Measurements from ENCODE around the gene FOXO3.

The FOXO3 gene

DNA sequence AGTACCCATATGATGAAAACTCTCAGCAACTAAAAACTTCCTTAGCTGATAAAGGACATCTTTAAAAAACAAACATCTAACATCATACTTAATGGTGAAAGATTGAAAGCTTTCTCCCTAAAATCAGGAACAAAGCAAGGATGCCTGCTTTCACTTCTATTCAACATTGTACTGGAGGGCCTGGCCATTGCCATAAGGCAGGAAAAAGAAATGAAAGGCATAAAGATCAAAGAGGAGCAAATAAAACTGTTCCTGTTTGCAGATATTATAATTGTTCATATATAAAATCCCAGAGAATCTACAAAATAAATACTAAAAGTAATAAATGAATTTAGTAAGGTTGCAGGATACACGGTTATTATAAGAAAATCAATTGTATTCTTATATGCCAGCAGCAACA lies 162.9 kb downstream of the FOXO3 start:
- DNase-seq (ENCODE audit: low read depth): no peak
- TF ChIP-seq, protein P1, sequence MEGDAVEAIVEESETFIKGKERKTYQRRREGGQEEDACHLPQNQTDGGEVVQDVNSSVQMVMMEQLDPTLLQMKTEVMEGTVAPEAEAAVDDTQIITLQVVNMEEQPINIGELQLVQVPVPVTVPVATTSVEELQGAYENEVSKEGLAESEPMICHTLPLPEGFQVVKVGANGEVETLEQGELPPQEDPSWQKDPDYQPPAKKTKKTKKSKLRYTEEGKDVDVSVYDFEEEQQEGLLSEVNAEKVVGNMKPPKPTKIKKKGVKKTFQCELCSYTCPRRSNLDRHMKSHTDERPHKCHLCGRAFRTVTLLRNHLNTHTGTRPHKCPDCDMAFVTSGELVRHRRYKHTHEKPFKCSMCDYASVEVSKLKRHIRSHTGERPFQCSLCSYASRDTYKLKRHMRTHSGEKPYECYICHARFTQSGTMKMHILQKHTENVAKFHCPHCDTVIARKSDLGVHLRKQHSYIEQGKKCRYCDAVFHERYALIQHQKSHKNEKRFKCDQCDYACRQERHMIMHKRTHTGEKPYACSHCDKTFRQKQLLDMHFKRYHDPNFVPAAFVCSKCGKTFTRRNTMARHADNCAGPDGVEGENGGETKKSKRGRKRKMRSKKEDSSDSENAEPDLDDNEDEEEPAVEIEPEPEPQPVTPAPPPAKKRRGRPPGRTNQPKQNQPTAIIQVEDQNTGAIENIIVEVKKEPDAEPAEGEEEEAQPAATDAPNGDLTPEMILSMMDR (conservative IDR thresholded peaks at IDR 0.05; ENCODE audit: low read depth, low read length): no peak
- no peak overlapping the region for H3K4me3 ChIP-seq (ENCODE audit: low read length)

DNA sequence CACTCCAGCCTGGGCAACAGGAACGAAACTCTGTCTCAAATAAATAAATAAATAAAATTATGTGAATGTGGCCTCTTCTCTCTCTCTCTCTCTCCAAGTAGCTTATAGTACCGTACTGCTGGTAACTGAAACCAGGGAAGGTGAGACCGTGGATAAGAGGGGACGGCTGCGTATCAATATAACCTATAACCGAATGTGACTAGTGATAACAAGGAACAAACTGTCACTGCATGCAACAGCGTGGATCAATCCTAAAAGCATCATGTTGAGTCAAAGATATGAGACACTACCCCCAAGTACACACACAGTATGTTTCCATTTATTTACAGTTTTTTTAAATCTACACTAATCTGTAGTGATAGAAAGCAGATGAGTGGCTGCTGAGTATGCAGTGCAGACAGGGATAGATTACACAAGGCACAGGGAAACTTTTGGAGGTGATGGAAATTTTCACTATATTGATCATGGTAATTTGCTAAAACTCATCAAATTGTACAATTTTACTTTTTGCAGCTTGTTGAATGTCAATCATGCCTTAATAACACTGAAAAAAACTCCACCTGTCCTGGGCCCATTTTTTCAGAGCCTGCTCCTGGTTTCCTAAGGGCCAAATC lies 166.1 kb downstream of the FOXO3 start:
- no peak overlapping the region for H3K4me3 ChIP-seq (ENCODE audit: low read length)
- DNase-seq (ENCODE audit: low read depth): no peak
- TF ChIP-seq, protein P1 (conservative IDR thresholded peaks at IDR 0.05; ENCODE audit: low read depth, low read length): no peak

DNA sequence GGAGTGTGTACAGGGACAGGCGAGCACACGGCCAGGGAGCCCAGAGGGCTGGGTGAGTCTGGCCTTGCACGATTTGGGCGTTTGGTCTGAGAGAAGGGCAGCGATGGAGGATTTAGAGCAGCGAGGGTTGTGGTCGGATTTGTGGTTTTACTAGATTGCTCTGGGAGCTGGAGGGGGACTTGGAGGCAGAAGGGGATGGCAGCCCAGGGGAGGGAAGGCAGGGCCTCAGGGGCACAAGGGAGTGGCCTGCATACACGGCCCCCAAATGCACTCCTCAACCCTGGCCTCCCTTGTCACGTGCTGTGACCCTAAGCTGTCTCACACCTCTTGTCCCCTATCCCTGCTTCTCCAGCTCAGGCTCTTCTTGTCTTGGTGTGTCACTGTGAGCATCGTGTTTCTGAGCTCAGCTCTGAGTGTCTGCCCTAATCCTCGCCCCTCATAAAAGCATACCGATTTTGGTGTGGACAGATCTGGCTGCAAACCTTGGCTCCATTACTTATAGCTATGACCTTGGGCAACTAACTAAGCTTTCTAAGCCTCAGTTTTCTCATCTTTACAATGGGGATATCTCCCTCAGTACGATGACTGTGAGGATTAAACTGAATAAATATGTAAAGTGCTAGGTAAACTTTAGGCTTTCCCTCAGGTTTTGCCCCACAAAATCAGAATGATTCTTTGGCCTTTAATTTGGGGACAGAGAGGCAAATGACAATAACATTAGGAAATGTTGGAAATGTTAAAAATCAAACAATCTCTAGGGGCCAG lies 167.4 kb downstream of the FOXO3 start:
- H3K4me3 ChIP-seq (ENCODE audit: low read length): no peak overlapping the region
- TF ChIP-seq, protein P1 (conservative IDR thresholded peaks at IDR 0.05; ENCODE audit: low read depth, low read length): no peak
- no peak for DNase-seq (ENCODE audit: low read depth)

DNA sequence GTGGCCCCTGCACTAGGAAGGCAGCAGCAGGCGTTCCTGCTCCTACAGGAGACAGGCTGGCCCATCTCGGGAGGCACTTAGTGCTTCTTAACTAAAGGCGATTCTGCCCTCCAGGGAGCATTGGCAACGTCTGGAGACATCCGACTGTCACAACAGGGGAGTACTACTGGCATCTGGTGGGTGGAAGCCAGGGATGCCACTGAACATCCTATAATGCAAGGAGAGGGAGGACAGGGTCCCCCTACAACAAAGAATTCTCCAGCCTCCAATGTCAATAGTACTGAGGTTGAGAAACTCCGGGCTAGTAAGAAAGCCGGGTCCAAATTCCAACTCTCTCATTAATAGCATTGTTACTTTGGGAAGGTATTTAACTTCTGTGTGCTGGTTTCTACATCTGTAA lies 168.1 kb downstream of the FOXO3 start:
- no peak overlapping the region for H3K4me3 ChIP-seq (ENCODE audit: low read length)
- TF ChIP-seq, protein P1 (conservative IDR thresholded peaks at IDR 0.05; ENCODE audit: low read depth, low read length): no peak
- no peak for DNase-seq (ENCODE audit: low read depth)

DNA sequence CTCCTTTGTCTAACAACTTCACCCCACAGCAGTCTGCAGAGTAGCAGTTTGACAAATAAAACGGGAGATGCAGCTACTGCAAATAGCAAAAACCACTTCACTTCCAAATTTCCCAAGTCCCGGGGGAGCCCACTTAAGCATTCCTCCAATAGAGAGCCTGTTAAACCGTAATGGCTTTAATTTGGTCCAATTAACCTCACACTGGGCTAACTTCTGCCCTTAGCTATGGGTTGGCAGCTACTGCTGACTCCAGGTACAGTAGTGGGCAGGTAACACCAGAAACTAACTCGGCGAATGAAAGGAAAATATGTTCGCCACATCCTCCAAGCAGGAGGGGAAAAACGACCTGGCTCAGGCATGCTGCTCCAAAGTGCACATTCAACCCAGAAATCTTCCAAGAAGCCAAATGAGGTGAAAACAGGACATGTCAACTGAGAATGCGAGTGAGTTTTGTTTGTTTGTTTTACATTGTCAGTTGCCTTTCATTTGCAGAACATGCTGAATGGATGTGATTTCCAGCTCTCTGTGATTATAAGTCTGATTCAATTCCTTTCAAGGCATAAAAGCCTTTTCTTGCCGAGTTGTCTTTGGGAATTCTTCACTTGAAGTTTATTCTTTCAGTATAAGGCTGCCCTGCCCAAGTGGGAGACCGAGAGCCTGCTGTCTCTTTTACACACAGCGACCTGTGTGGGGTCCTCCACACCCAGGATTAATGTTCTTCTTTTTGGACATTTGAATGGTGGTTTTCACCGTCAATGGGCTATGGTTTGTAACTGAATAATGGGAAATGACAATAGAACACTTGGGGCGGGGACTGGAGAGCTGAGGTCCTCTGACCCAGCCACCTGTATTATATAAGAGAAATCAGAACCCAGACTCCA lies 170.2 kb downstream of the FOXO3 start:
- DNase-seq (ENCODE audit: low read depth): no peak
- TF ChIP-seq, protein P1 (conservative IDR thresholded peaks at IDR 0.05; ENCODE audit: low read depth, low read length): no peak
- no peak overlapping the region for H3K4me3 ChIP-seq (ENCODE audit: low read length)

DNA sequence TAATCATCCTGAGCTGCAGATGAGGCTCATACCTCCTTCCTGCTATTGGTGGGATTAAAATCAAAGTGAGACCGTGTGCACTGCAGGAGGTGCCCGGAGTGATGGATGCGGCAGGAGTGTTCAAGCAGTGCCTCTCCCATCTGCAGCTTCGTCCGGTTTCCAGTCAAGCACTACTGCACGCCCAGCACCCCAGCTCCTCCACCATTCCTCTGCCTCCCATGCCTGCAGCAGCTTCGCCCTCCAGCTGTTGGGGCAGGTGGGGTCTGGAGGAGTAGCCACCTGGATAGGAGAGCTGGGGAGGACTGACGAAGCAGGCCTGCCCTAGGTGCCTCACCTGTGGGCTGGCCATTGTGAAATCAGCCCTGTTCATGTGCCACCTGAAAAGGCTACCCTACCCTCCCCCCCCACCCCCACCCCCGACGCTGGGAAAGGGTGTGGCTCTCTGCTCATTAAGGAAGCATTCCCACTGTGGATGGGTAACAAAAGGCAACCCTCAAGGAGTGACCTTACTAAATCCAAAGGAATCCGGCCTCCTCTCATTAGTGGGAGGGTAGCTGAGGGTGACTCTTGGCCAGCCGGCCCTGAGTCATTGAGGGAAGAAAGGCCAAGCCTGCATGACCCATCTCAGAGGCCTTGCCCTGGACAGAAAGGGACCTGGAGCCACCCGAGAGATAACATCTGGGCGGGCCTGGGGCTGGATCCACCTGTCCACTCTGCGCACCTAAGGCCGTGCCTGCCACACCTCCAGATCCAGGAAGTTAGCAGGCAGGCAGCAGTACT lies 171.6 kb downstream of the FOXO3 start:
- TF ChIP-seq, protein P1 (conservative IDR thresholded peaks at IDR 0.05; ENCODE audit: low read depth, low read length): no peak
- no peak overlapping the region for H3K4me3 ChIP-seq (ENCODE audit: low read length)
- no peak for DNase-seq (ENCODE audit: low read depth)

Data from retinal pigment epithelial cell (primary cell).